ENCODE data around the gene IKZF4.

The IKZF4 gene

DNA sequence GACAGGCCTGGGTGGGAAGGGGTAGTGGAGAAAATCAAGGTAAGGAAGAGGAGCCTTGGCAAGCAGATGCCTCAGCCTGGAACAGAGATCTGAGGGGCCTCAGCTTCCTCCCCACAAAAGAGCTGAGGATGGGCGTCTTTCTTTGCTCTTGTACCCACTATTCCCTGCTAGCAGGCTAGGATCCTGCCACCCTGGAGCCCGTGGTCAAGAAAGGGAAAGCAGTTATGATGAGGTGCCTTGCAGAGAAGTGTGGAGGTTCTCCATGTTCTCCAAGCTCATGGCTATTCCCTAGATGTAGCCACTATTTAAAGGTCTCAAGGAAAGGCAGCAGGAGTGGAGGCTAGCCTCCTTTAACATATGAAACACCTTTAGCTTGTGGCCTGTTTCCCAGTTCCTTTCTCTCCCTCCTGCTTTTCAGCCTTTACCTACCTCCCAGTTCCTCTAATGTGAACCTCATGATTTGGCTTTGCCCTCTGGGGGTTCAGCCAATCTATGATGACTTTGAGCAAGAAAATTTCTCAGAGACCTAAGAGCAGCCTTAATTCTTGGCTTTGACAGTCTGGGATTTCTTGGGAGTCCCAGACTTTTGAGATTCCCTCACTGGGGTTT, 1.1 kb downstream of the IKZF4 start:
- H3K4me3 ChIP-seq (ENCODE audit: low read length): peak overlapping the region; percentile 67
- no peaks in the 10 kb centered on the region for H3K27me3 ChIP-seq (replicated peaks; ENCODE audit: control insufficient read depth, insufficient read depth, low read length)
- no peak for DNase-seq (ENCODE audit: low read depth)
- H3K9me3 ChIP-seq (ENCODE audit: control insufficient read depth, low read length): no peaks in the 10 kb centered on the region
- H3K4me1 ChIP-seq (ENCODE audit: control insufficient read depth, insufficient read depth, low read length): peaks cover 29% of the 10 kb centered on the region
- peak overlapping the region; percentile 83 for H3K9ac ChIP-seq (ENCODE audit: low read length)
- H3K36me3 ChIP-seq (ENCODE audit: control insufficient read depth, insufficient read depth, low read length, severe bottlenecking): peaks cover 10% of the 10 kb centered on the region

DNA sequence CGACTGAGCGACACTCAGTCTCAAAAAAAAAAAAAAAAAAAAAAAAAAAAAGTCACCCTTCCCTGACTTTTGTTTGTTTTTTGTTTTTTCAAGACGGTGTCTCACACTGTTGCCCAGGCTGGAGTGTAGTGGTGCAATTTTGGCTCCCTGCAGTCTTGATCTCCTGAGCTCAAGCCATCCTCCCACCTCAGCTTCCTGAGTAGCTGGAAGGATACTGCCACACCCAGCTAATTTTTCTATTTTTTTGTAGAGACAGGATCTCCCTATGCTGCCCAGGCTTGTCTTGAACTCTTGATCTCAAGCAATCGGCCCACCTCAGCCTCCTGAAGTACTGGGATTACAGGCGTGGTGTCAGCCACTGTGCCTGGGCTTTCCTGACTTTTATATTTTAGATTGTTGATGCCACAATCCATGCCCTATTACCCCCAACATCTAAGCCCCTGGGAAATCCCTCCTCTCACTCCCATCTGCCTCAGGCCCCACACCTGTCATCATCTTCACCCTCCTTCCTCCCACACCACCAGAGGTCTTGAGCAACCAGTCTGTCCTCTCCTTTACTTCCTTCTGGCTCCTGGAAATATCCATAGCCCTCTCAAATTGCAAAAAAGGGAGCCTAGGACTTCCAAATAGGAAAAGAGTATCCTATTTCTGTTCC, 7.8 kb downstream of the IKZF4 start:
- Histone ChIP-seq H3K27me3 (replicated peaks; ENCODE audit: control insufficient read depth, insufficient read depth, low read length) (no peaks in the 10 kb centered on the region), H3K4me1 (ENCODE audit: control insufficient read depth, insufficient read depth, low read length) (peaks cover 18% of the 10 kb centered on the region), H3K9ac (ENCODE audit: low read length) (peak overlapping the region; percentile 76), H3K4me3 (ENCODE audit: low read length) (no peak overlapping the region), H3K9me3 (ENCODE audit: control insufficient read depth, low read length) (no peaks in the 10 kb centered on the region), H3K36me3 (ENCODE audit: control insufficient read depth, insufficient read depth, low read length, severe bottlenecking) (peaks cover 29% of the 10 kb centered on the region)
- DNase-seq (ENCODE audit: low read depth): no peak

DNA sequence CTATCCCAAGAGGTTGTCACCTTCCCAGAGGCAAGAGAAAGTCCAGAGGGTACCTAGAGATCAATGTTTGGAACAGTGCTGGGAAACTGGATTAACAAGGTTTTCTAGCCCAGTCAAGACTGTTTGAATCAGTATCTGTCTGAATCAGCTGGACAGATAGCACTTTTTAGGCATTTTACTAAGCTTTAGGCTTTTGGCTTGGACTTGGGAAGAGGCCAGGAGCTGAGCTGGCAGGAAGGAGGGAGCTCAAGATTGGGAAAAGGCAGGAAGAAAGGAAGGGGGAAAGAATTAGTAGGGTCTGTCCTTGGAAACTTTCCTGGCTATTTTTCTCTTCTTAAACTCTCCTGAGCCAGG, 8.3 kb downstream of the IKZF4 start:
- H3K36me3 ChIP-seq (ENCODE audit: control insufficient read depth, insufficient read depth, low read length, severe bottlenecking): peaks cover 30% of the 10 kb centered on the region
- H3K9me3 ChIP-seq (ENCODE audit: control insufficient read depth, low read length): no peaks in the 10 kb centered on the region
- H3K4me1 ChIP-seq (ENCODE audit: control insufficient read depth, insufficient read depth, low read length): peaks cover 18% of the 10 kb centered on the region
- peak overlapping the region; percentile 76 for H3K9ac ChIP-seq (ENCODE audit: low read length)
- H3K27me3 ChIP-seq (replicated peaks; ENCODE audit: control insufficient read depth, insufficient read depth, low read length): no peaks in the 10 kb centered on the region
- H3K4me3 ChIP-seq (ENCODE audit: low read length): peak overlapping the region; percentile 39
- DNase-seq (ENCODE audit: low read depth): peak; percentile 37

DNA sequence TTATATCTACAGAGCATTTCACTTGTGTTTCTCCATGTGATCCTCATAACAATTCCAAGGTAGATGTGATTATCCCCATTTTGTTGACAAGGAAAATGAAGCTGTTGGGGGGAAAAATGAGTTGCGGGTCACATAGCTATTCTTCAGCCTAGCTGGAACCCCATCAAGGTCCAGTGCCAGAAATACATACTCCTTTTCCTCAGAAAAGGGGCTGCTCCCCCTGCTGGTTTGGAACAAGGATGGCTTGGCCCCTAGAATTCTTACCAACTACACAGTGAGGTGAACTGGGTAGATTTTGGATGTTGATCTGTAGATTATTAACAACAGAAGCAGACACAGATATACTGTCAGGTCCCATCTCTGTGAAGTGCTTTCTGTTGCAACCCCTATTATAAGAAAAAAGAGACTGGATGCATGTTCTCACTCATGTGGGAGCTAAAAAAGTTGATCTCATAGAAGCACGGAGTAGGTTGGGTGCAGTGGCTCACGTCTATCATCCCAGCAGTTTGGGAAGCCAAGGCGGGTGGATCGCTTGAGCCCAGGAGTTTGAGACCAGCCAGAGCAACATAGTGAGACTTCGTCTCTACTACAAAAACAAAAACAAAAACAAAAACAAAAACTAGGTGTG, 8.9 kb downstream of the IKZF4 start:
- DNase-seq (ENCODE audit: low read depth): peak; percentile 88
- peaks cover 18% of the 10 kb centered on the region for H3K4me1 ChIP-seq (ENCODE audit: control insufficient read depth, insufficient read depth, low read length)

DNA sequence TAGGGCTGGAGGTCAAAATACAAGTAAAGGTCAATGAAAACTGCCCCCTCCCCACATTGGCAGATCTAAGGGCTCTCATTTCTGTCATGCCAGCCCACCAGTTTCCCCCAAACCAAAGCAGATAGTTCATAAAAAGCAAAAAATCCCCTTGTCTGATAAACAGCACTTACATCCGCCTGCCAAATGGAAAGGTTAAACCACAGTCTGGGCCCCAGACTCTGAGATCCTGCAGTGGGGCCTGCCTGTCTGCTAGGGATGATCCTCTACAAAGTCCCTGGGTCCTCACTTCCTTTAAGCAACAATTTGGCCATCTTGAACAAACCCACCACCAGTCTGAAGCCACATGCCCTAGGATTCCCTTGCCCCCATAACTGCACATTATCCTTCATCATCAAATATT, 11.1 kb downstream of the IKZF4 start:
- Histone ChIP-seq H3K9ac (ENCODE audit: low read length) (no peak overlapping the region), H3K27me3 (replicated peaks; ENCODE audit: control insufficient read depth, insufficient read depth, low read length) (no peaks in the 10 kb centered on the region), H3K36me3 (ENCODE audit: control insufficient read depth, insufficient read depth, low read length, severe bottlenecking) (peaks cover 34% of the 10 kb centered on the region), H3K4me1 (ENCODE audit: control insufficient read depth, insufficient read depth, low read length) (peaks cover 34% of the 10 kb centered on the region), H3K9me3 (ENCODE audit: control insufficient read depth, low read length) (no peaks in the 10 kb centered on the region), H3K4me3 (ENCODE audit: low read length) (no peak overlapping the region)
- DNase-seq (ENCODE audit: low read depth): no peak

More for the DNA sequence above, 8.9 kb downstream of the IKZF4 start:
- Histone ChIP-seq H3K9me3 (ENCODE audit: control insufficient read depth, low read length) (no peaks in the 10 kb centered on the region), H3K36me3 (ENCODE audit: control insufficient read depth, insufficient read depth, low read length, severe bottlenecking) (peaks cover 34% of the 10 kb centered on the region), H3K4me3 (ENCODE audit: low read length) (peak overlapping the region; percentile 39), H3K9ac (ENCODE audit: low read length) (peak overlapping the region; percentile 76), H3K27me3 (replicated peaks; ENCODE audit: control insufficient read depth, insufficient read depth, low read length) (no peaks in the 10 kb centered on the region)

DNA sequence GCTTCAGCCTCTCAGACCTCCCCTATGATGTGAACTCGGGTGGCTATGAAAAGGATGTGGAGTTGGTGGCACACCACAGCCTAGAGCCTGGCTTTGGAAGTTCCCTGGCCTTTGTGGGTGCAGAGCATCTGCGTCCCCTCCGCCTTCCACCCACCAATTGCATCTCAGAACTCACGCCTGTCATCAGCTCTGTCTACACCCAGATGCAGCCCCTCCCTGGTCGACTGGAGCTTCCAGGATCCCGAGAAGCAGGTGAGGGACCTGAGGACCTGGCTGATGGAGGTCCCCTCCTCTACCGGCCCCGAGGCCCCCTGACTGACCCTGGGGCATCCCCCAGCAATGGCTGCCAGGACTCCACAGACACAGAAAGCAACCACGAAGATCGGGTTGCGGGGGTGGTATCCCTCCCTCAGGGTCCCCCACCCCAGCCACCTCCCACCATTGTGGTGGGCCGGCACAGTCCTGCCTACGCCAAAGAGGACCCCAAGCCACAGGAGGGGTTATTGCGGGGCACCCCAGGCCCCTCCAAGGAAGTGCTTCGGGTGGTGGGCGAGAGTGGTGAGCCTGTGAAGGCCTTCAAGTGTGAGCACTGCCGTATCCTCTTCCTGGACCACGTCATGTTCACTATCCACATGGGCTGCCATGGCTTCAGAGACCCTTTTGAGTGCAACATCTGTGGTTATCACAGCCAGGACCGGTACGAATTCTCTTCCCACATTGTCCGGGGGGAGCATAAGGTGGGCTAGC, 13.9 kb downstream of the IKZF4 start:
- DNase-seq (ENCODE audit: low read depth): no peak
- Histone ChIP-seq H3K4me3 (ENCODE audit: low read length) (no peak overlapping the region), H3K36me3 (ENCODE audit: control insufficient read depth, insufficient read depth, low read length, severe bottlenecking) (peaks cover 29% of the 10 kb centered on the region), H3K4me1 (ENCODE audit: control insufficient read depth, insufficient read depth, low read length) (peaks cover 29% of the 10 kb centered on the region), H3K9me3 (ENCODE audit: control insufficient read depth, low read length) (no peaks in the 10 kb centered on the region), H3K9ac (ENCODE audit: low read length) (no peak overlapping the region), H3K27me3 (replicated peaks; ENCODE audit: control insufficient read depth, insufficient read depth, low read length) (no peaks in the 10 kb centered on the region)

DNA sequence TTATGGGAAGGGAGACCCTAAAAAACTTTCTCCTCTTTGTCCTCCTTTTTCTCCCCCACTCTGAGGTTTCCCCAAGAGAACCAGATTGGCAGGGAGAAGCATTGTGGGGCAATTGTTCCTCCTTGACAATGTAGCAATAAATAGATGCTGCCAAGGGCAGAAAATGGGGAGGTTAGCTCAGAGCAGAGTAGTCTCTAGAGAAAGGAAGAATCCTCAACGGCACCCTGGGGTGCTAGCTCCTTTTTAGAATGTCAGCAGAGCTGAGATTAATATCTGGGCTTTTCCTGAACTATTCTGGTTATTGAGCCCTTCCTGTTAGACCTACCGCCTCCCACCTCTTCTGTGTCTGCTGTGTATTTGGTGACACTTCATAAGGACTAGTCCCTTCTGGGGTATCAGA, 16.3 kb downstream of the IKZF4 start:
- peaks cover 27% of the 10 kb centered on the region for H3K36me3 ChIP-seq (ENCODE audit: control insufficient read depth, insufficient read depth, low read length, severe bottlenecking)

DNA sequence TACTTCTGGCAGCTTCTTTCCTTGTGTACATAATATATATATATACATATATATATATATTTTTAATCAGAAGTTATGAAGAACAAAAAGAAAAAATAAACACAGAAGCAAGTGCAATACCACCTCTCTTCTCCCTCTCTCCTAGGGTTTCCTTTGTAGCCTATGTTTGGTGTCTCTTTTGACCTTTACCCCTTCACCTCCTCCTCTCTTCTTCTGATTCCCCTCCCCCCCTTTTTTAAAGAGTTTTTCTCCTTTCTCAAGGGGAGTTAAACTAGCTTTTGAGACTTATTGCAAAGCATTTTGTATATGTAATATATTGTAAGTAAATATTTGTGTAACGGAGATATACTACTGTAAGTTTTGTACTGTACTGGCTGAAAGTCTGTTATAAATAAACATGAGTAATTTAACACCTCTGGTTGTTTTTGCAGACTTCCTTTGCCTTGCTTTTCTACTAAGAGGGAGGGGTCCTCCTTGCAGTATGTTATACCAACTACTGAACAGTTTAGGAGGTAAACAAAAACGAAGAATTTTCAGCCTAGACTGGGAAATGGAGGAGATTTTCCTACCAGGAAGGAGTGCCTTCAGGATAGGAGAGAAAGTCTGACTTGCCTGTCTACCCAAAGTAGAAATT, 17.3 kb downstream of the IKZF4 start:
- Histone ChIP-seq H3K9ac (ENCODE audit: low read length) (peak overlapping the region; percentile 32), H3K27me3 (replicated peaks; ENCODE audit: control insufficient read depth, insufficient read depth, low read length) (no peaks in the 10 kb centered on the region), H3K4me1 (ENCODE audit: control insufficient read depth, insufficient read depth, low read length) (peaks cover 36% of the 10 kb centered on the region), H3K4me3 (ENCODE audit: low read length) (no peak overlapping the region), H3K36me3 (ENCODE audit: control insufficient read depth, insufficient read depth, low read length, severe bottlenecking) (peaks cover 23% of the 10 kb centered on the region), H3K9me3 (ENCODE audit: control insufficient read depth, low read length) (no peaks in the 10 kb centered on the region)
- no peak for DNase-seq (ENCODE audit: low read depth)

More for the DNA sequence above, 16.3 kb downstream of the IKZF4 start:
- H3K4me1 ChIP-seq (ENCODE audit: control insufficient read depth, insufficient read depth, low read length): peaks cover 36% of the 10 kb centered on the region
- DNase-seq (ENCODE audit: low read depth): no peak
- H3K9ac ChIP-seq (ENCODE audit: low read length): peak overlapping the region; percentile 65
- H3K4me3 ChIP-seq (ENCODE audit: low read length): peak overlapping the region; percentile 56
- H3K27me3 ChIP-seq (replicated peaks; ENCODE audit: control insufficient read depth, insufficient read depth, low read length): no peaks in the 10 kb centered on the region
- H3K9me3 ChIP-seq (ENCODE audit: control insufficient read depth, low read length): no peaks in the 10 kb centered on the region

DNA sequence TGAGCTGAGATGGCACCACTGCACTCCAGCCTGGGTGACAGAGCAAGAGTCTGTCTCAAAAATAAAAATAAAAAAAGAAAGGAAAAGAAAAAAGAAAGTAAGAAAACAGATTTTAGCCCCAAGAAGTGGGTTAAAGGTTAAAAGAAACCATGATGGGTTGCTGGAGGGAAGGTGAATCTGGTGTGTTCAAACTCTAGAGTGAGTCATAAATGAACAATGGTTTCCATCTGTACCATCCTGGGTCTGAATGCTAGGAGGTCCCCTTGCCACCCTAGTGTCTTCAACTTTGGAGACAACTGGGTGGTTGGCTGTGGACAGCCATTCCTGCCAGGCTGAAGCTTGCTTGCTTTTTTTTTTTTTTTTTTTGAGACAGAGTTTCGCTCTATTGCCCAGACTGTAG, 19.3 kb downstream of the IKZF4 start:
- H3K9me3 ChIP-seq (ENCODE audit: control insufficient read depth, low read length): no peaks in the 10 kb centered on the region
- H3K36me3 ChIP-seq (ENCODE audit: control insufficient read depth, insufficient read depth, low read length, severe bottlenecking): peaks cover 27% of the 10 kb centered on the region
- no peak overlapping the region for H3K9ac ChIP-seq (ENCODE audit: low read length)
- H3K4me3 ChIP-seq (ENCODE audit: low read length): no peak overlapping the region
- no peaks in the 10 kb centered on the region for H3K27me3 ChIP-seq (replicated peaks; ENCODE audit: control insufficient read depth, insufficient read depth, low read length)
- peaks cover 43% of the 10 kb centered on the region for H3K4me1 ChIP-seq (ENCODE audit: control insufficient read depth, insufficient read depth, low read length)
- DNase-seq (ENCODE audit: low read depth): no peak

DNA sequence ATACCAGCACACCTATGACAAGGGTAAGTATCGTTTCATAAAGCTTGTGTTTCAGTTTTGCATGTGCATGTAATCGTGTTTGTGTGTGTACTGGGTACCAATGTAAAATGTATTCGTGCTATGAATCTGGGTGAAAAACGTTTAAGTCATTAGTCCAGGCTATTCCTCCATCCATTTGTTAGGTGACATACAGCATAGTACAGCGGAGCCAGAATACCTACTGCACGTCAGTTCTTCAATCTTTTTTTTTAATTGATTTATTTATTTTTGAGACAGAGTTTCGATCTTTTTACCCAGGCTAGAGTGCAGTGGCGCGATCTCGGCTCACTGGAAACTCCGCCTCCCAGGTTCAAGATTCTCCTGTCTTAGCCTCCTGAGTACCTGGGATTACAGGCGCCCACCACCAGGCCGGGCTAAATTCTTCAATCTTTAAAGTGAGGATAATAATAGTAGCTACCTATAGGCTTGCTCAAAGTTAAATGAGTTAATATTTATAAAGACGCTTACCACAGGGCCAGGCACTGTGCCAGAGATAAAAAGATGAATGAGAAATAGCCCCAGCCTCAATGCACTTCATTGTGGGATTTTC, 20.2 kb downstream of the IKZF4 start:
- Histone ChIP-seq H3K27me3 (replicated peaks; ENCODE audit: control insufficient read depth, insufficient read depth, low read length) (no peaks in the 10 kb centered on the region), H3K4me3 (ENCODE audit: low read length) (peak overlapping the region; percentile 78), H3K9ac (ENCODE audit: low read length) (peak overlapping the region; percentile 85), H3K9me3 (ENCODE audit: control insufficient read depth, low read length) (no peaks in the 10 kb centered on the region), H3K4me1 (ENCODE audit: control insufficient read depth, insufficient read depth, low read length) (peaks cover 37% of the 10 kb centered on the region), H3K36me3 (ENCODE audit: control insufficient read depth, insufficient read depth, low read length, severe bottlenecking) (peaks cover 32% of the 10 kb centered on the region)
- no peak for DNase-seq (ENCODE audit: low read depth)

Data from adipocyte (in vitro differentiated cells).